H1 (cell line): ENCODE data around the gene LIG4.

Experiments used
- CREB1 ChIP-seq: IDR thresholded peaks from 2 replicates; pipeline ENCODE4 v1.6.1; 2012; ENCODE audit warnings: inconsistent platforms
- POLR2AphosphoS5 ChIP-seq: IDR thresholded peaks from 2 replicates; pipeline ENCODE4 v1.6.1; 2011; ENCODE audit warnings: low read depth, low read length

DNA sequence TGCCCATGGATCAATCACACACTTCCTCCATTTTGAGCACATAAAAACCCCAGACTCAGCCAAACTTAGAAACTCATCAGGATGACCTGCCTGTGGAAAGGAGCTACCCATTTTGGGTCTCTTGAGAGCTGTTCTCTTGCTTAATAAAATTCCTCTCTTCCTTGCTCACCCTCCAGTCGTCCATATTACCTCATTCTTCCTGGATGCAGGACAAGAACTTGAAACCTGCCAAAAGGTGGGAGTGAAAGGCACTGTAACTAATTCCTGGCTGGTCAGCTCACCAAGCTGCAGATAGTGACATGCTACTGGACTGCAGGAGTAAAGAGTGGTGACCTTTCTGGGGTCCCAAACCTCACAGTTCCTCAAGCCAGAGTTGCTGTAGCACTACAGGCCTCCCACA lies 20.2 kb downstream of the LIG4 start:
- TF ChIP-seq CREB1 (no peak), POLR2AphosphoS5 (no peak)
